ENCODE measurements around the gene HPCAL4. TPM values are rescaled to one million over a fixed set of nuclear protein-coding genes. Genes with fewer than 3 reads are reported as not detected.

The HPCAL4 gene
- total RNA-seq, 1 donor from 2014 or later, result not detected

- DNase-seq (ENCODE audit: low spot score), result no peak
Observed at GRCh38 chr1:39650431-39650830, 40.8 kb downstream of the HPCAL4 start.

GRCh38 chr1:39649636-39650185 lies 41.5 kb downstream of the HPCAL4 start:
- no peak for DNase-seq (ENCODE audit: low spot score)

GRCh38 chr1:39648496-39648895 lies 42.7 kb downstream of the HPCAL4 start:
- no peak for DNase-seq (ENCODE audit: low spot score)

GRCh38 chr1:39647247-39647646 lies 44.0 kb downstream of the HPCAL4 start:
- no peak for DNase-seq (ENCODE audit: low spot score)

GRCh38 chr1:39646232-39647081 lies 44.8 kb downstream of the HPCAL4 start:
- DNase-seq (ENCODE audit: low spot score), result peak; percentile 52

- no peak for DNase-seq (ENCODE audit: low spot score)
Observed at GRCh38 chr1:39645411-39646043, 45.7 kb downstream of the HPCAL4 start.

GRCh38 chr1:39643705-39644104 lies 47.5 kb downstream of the HPCAL4 start:
- no peak for DNase-seq (ENCODE audit: low spot score)

GRCh38 chr1:39642796-39643195 lies 48.4 kb downstream of the HPCAL4 start:
- no peak for DNase-seq (ENCODE audit: low spot score)

GRCh38 chr1:39640861-39641260 lies 50.4 kb downstream of the HPCAL4 start:
- no peak for DNase-seq (ENCODE audit: low spot score)

- peak; percentile 65 for DNase-seq (ENCODE audit: low spot score)
Observed at GRCh38 chr1:39639305-39640130, 51.7 kb downstream of the HPCAL4 start, which contains the start of gene HEYL. TSS of gene HEYL (minus strand) at chr1:39639643. CDS start at chr1:39639625, 18 bp downstream.

GRCh38 chr1:39638965-39639304 lies 52.3 kb downstream of the HPCAL4 start:
- no peak for DNase-seq (ENCODE audit: low spot score)

GRCh38 chr1:39637361-39637760 lies 53.9 kb downstream of the HPCAL4 start:
- no peak for DNase-seq (ENCODE audit: low spot score)

GRCh38 chr1:39635871-39636210 lies 55.4 kb downstream of the HPCAL4 start:
- no peak for DNase-seq (ENCODE audit: low spot score)

GRCh38 chr1:39635205-39635870 lies 55.9 kb downstream of the HPCAL4 start:
- DNase-seq (ENCODE audit: low spot score), result no peak

GRCh38 chr1:39633422-39633821 lies 57.8 kb downstream of the HPCAL4 start:
- no peak for DNase-seq (ENCODE audit: low spot score)

GRCh38 chr1:39632682-39633417 lies 58.4 kb downstream of the HPCAL4 start:
- no peak for DNase-seq (ENCODE audit: low spot score)

GRCh38 chr1:39632323-39632681 lies 58.9 kb downstream of the HPCAL4 start:
- DNase-seq (ENCODE audit: low spot score), result no peak

- no peak for DNase-seq (ENCODE audit: low spot score)
Observed at GRCh38 chr1:39631361-39632322, 59.6 kb downstream of the HPCAL4 start.

- no peak for DNase-seq (ENCODE audit: low spot score)
Observed at GRCh38 chr1:39628807-39629350, 62.4 kb downstream of the HPCAL4 start.
